DMS53 treated with DMSO at 0.1 percent for 48 hours (cell line): Measurements from ENCODE around the gene WRAP73.
A peak's percentile ranks its signal among the peaks of the same experiment; 100 is the strongest.
"Not testable (repeated sequence)": the region's sequence is repeated elsewhere in the genome, so short reads cannot be mapped to it uniquely, and the experiment has no call there.

Source experiments
- DNase-seq: peaks from one replicate; lab custom pipeline; 2025; ENCODE audit not compliant: unreplicated experiment; lab: John Stamatoyannopoulos, UW

The WRAP73 gene

DNA sequence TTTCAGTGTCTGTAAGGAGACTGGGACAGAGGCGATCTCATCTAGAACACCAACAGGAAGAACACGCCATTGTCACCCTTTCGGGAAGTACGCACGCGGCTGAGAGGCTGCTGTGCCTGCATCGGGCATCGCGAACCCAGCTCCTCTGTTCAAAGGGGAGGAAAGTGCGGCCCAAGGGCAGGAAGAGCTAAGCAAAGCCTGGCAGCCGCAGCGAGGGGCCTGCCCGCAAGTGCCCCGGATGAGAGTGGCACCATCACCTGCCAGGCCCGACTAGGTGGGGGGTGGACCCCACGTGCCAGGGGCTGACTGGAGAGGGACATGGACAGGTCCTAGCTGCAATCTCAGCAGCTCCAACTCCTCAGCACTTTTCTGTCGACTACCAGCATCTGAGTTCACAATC is 17.6 kb downstream of the WRAP73 start:
- DNase-seq: no peak

- no peak for DNase-seq
These were observed 18.3 kb downstream of the WRAP73 start for GRCh38 chr1:3631320-3632260.

DNA sequence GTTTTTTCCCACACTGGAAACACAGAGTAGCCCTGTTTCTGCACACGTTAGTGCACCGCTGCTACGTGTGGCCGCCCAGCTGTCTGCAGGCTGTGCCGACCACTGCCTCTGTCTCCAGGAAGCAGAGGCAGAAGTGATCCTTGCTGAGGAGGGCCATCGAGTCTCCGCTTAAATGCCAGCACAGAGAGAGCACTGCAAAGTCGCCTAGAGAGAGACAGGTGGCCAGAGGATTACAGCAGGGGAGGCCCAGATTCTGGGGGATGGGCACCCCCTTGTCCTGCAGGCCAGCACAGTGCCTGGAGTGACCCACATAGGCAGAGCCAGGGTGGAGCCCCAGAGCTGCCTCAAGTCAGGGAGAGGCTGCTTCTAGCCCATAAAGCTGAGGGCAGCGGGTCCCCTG is 19.0 kb downstream of the WRAP73 start:
- no peak for DNase-seq

- no peak for DNase-seq
These were observed 19.7 kb downstream of the WRAP73 start for GRCh38 chr1:3630161-3630611.

GRCh38 chr1:3629561-3630160 is 20.2 kb downstream of the WRAP73 start:
- no peak for DNase-seq

DNA sequence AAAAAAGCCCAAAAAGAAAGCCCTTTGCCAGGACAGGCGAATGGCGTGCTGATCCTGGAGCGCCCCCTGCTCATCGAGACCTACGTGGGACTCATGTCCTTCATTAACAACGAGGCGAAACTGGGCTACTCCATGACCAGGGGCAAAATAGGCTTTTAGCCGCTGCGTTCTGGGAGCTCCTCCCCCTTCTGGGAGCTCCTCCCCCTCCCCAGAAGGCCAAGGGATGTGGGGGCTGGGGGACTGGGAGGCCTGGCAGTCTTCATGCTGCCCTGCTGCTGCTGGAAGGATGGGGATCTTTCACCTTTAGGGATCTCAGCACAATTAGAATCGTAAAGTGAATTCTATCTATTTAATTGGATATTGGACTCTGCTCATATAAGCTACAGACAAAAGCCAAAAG is 21.5 kb downstream of the WRAP73 start:
- no peak for DNase-seq

- no peak for DNase-seq
These were observed 22.2 kb downstream of the WRAP73 start for GRCh38 chr1:3627515-3628253.

DNA sequence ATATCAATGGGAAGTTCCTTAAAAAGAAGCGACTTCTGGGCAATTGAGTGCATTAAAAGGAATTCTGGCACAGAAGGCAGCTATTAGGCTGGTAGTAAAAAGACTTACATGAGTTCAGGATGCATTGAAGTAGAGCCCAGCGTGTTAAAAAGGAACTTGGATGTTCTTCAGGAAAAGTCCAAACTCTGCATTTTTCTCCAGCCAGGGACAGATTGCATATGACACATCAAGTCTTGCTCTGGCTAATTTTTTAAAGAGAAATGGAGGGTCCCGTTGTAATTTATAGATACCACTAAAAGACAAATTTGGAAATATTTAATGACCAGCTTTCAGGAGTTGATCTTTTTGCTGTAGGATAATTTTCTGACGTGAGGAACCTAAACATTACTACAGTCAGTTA is 23.9 kb downstream of the WRAP73 start:
- DNase-seq: no peak

DNA sequence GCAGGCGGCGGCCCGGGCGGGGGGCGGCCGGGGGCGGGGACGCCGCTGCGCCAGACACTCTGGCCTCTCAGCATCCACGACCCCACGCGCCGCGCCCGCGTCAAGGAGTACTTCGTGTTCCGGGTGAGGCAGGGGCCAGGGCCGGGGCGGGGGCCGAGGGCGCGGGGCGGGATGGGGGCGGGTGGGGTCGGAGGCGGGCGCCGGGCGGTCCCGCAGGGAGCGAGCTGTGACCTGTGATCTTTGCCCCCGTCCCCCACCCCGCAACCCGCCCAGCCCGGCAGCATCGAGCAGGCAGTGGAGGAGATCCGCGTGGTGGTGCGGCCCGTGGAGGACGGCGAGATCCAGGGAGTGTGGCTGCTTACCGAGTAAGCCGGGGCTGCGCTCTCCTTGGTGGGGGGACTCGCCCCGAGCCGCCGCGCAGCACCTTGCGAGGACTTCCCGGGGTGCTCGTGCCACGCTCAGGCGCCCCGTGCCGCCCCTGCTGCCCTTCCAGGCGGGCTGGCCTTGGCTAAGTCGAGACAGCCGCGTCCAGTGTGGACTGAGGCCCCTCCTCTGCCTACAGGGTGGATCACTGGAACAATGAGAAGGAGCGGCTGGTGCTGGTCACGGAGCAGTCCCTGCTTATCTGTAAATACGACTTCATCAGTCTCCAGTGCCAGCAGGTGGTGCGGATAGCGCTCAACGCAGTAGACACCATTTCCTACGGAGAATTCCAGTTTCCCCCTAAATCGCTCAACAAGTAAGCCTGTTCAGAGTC is 24.6 kb downstream of the WRAP73 start:
- peak; percentile 69 for DNase-seq

GRCh38 chr1:3624200-3625136 is 25.4 kb downstream of the WRAP73 start, which contains the start of gene TPRG1L:
Gene TPRG1L (plus strand): TSS chr1:3625015. CDS start chr1:3625073, 58 bp downstream.
- DNase-seq: peak; percentile 90

- DNase-seq: no peak
These were observed 26.3 kb downstream of the WRAP73 start for GRCh38 chr1:3623441-3624199.

- not testable (repeated sequence) for DNase-seq
These were observed 27.8 kb downstream of the WRAP73 start for GRCh38 chr1:3622102-3622501.

- peak; percentile 52 for DNase-seq
These were observed 28.7 kb downstream of the WRAP73 start for GRCh38 chr1:3621151-3621671.

DNA sequence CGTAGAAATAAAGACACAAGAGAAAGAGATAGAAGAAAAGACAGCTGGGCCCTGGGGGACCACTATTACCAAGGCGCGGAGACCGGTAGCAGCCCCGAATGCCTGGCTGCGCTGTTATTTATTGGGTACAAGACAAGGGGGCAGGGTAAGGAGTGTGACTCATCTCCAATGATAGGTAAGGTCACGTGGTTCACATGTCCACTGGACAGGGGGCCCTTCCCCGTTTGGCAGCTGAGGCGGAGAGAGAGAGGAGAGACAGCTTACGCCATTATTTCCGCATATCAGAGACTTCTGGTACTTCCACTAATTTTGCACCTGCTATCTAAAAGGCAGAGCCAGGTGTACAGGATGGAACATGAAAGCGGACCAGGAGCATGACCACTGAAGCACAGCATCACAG is 29.2 kb downstream of the WRAP73 start:
- peak; percentile 52 for DNase-seq

DNA sequence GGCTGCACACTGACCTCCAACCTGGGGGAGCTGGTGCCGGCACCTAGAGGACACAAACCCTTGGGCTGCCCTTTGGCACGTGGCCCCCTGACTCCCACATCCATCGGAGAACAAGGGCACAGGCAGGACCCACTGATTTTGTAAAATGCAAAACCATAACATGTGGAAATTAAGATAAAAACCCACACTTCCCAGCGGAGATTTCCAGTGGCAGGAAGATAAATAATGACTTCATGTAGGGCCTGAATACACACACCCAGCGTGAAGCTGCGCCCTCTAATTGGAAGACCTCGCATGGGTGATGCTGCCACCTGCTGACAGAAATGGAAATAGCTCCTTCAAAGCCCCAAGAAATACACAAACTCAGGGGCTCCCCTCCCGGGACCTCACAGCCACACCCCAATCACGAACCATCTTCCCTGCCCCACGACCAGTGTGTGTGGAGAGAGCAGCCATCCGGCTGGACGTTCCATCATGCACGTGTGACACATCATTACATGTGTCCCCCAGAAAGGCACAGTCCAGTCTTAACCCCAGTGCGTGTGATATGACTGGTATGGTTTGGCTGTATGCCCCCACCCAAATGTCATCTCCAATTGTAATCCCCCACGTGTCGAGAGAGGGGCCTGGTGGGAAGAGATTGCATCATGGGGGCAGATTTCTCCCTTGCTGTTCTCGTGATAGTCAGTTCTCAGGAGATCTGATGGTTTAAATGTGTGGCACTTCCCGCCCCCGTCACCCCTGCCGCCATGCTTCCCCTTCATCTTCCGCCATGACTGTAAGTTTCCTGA is 30.8 kb downstream of the WRAP73 start:
- DNase-seq: peak; percentile 33

- no peak for DNase-seq
These were observed 31.4 kb downstream of the WRAP73 start for GRCh38 chr1:3618531-3618880.

DNA sequence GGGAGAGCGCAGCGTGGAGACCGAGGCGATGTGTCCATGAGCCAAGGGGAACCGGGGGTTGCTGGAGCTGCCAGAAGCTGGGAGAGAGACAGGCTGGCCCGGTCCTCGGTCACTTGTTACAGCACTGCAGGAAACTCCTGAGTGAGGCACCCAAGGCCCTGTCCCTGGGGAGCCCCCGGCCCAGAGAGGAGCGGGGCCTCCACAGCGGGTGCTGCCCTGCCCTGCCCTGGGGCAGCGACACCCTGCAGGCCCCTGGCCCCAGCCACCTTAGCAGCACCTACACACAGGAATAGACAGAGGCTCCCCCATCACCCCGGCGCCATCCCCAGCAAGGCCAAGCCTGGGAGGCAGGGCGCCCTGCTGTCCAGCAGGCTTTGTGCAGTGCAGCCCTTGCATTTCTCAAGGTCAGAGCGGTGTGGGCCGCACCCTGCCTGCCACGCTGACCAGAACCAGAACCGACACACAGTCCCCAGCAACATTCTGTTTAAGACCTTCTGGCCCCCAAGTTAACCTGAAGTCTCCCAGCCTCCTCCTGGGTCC is 32.0 kb downstream of the WRAP73 start:
- DNase-seq: no peak

GRCh38 chr1:3616861-3617260 is 33.0 kb downstream of the WRAP73 start:
- DNase-seq: no peak
